HFF-Myc (cell line): ENCODE measurements around the gene CCDC74A.
"Not testable (repeated sequence)": the region's sequence is repeated elsewhere in the genome, so short reads cannot be mapped to it uniquely, and the experiment has no call there.

Experiments
- DNase-seq: peaks from one replicate; pipeline ENCODE4 v3.0.0-alpha.2; 2011; ENCODE audit warnings: low read depth; ENCODE audit errors: extremely low read depth
- H3K4me3 ChIP-seq: replicated peaks from 2 replicates; pipeline ENCODE4 v1.5.1; 2011; ENCODE audit warnings: low read depth, mild to moderate bottlenecking, control low read depth, low read length
- CTCF ChIP-seq: IDR thresholded peaks from 2 replicates; pipeline ENCODE4 v1.5.1; 2012; ENCODE audit warnings: mild to moderate bottlenecking, low read depth, low read length, control low read depth; ENCODE audit errors: missing control alignments

CCDC74A gene

GRCh38 chr2:131516011-131516410, 11.7 kb upstream of the CCDC74A start:
- DNase-seq: no peak
- no peak for TF ChIP-seq CTCF
- H3K4me3 ChIP-seq: no peak overlapping the region

GRCh38 chr2:131516621-131517020, 11.1 kb upstream of the CCDC74A start:
- DNase-seq, H3K4me3 ChIP-seq: not testable (repeated sequence)
- TF ChIP-seq CTCF: peak; percentile 31

DNA sequence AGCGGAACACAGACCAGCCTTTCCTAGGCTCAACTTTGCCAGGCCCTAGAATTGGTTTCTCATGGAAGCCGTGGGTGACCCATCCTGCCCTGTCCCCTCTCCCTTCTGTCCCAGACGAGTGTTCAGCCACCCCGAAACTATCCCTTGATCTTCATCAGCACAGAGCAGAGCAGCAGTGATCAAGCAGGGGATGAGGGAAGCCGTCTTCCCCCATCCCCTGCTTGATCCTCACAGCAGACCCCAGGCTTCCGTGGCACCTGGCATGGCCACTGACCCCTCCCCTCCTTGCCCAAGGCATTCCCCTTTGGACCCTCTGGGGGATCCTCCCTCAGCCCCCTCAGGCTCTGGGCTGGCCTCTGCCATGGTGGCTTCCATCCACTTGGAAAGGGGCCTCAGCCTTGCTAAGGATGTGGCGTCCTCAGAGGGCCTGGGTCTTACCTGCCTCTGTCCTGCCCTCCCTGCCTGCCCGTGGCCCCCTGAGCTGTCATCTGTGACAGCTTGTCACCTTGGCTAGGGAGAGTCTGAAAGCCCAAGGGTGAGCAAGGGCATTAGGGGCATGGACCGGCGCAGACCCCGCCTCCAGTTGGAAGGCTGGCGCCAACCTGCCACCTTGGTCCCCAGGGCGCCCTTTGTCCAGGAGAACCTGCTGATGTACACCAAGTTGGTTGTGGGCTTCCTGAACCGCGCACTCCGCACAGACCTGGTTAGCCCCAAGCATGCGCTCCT, 10.4 kb upstream of the CCDC74A start:
- no peak for TF ChIP-seq CTCF
- no peak for DNase-seq
- no peak overlapping the region for H3K4me3 ChIP-seq

DNA sequence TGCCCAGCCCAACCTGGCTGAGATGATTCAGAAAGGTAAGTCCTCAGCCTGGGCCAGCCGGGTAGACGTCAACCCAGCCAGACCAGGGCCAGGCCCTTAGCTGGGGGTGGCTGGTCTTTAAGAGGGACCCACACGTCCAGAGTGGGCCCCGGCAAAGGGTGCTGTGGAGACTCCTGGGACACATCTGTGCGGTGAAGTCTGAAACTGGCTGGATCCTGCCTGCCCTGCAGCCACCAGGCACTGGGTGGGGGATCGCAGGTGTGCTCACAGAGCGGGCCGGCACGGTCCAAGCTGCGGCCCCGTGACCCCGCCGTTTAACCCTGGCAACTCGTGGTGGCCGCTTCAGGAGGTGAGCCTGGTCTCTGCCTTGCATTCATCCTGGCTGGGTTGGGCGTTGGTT, 9.8 kb upstream of the CCDC74A start:
- not testable (repeated sequence) for DNase-seq, H3K4me3 ChIP-seq

- not testable (repeated sequence) for H3K4me3 ChIP-seq, DNase-seq
Observed at GRCh38 chr2:131518531-131518930, 9.2 kb upstream of the CCDC74A start.

GRCh38 chr2:131519466-131519865, 8.2 kb upstream of the CCDC74A start:
- H3K4me3 ChIP-seq: no peak overlapping the region
- no peak for TF ChIP-seq CTCF
- no peak for DNase-seq

DNA sequence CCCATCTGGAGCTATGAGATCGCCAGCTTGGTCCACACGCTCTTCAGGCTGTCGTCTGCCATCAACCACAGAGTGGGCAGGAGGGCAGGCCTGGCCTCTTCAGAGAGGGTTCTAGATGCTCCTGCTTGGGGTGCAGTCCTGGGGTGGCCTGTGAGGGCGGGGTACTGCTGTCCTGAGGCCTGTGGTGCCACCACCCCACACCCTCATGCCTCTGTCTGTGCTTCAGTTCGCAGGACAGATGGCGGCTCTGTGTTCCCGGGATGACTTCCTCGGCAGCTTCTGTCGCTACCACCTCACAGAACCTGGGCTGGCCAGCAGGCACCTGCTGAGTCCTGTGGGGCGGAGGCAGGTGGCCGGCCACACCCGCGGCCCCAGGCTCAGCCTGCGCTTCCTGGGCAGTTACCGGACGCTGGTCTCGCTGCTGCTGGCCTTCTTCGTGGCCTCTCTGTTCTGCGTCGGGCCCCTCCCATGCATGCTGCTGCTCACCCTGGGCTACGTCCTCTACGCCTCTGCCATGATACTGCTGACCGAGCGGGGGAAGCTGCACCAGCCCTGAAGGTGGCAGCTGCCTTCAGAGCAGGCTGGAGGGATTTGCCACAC, 7.7 kb upstream of the CCDC74A start:
- not testable (repeated sequence) for DNase-seq, H3K4me3 ChIP-seq

- no peak for TF ChIP-seq CTCF
- DNase-seq: no peak
- no peak overlapping the region for H3K4me3 ChIP-seq
Observed at GRCh38 chr2:131520526-131520925, 7.2 kb upstream of the CCDC74A start.

- H3K4me3 ChIP-seq, DNase-seq: not testable (repeated sequence)
Observed at GRCh38 chr2:131521524-131521923, 6.2 kb upstream of the CCDC74A start.
